Chondrocyte (in vitro differentiated cells): Measurements from ENCODE around the gene PPP6R3. TPM values are rescaled to one million over a fixed set of nuclear protein-coding genes. Genes with fewer than 3 reads are reported as not detected.
"Not testable (repeated sequence)": the region's sequence is repeated elsewhere in the genome, so short reads cannot be mapped to it uniquely, and the experiment has no call there.

Experiments used
- DNase-seq: peaks from one replicate; pipeline ENCODE4 v3.0.0; 2021; ENCODE audit warnings: mixed read lengths, low spot score
- H3K27ac Mint-ChIP-seq: one replicate; pipeline ENCODE4 v1.8.0; 2021; ENCODE audit warnings: mild to moderate bottlenecking, moderate library complexity, mixed read lengths; ENCODE audit not compliant: unreplicated experiment
- H3K27me3 Mint-ChIP-seq: 2 replicates; pipeline ENCODE4 v1.8.0; 2021; ENCODE audit warnings: low read depth, mixed read lengths
- H3K36me3 Mint-ChIP-seq: 2 replicates; pipeline ENCODE4 v1.8.0; 2021; ENCODE audit warnings: low read depth, mixed read lengths
- H3K4me1 Mint-ChIP-seq: 2 replicates; pipeline ENCODE4 v1.8.0; 2021; ENCODE audit warnings: low read depth, mild to moderate bottlenecking, mixed read lengths
- H3K4me3 Mint-ChIP-seq: one replicate; pipeline ENCODE4 v1.8.0; 2021; ENCODE audit warnings: mild to moderate bottlenecking, moderate library complexity, mixed read lengths; ENCODE audit not compliant: unreplicated experiment
- H3K9me3 Mint-ChIP-seq: 2 replicates; pipeline ENCODE4 v1.8.0; 2021; ENCODE audit warnings: low read depth, mixed read lengths
- total RNA-seq: library from RNA; stranded (reverse); gene quantifications from 3 replicates; pipeline ENCODE4 v1.2.1, GENCODE V29; 2021
- TF ChIP-seq, protein P1 (sequence below): fragments of 200-600 bp; sonication (generic); IDR thresholded peaks from 2 replicates; pipeline ENCODE4 v1.5.0; 2021; ENCODE audit warnings: antibody characterized with exemption, mild to moderate bottlenecking, moderate library complexity

PPP6R3 gene
- total RNA-seq, 1 donor from 2014 or later: 73.4 TPM

DNA sequence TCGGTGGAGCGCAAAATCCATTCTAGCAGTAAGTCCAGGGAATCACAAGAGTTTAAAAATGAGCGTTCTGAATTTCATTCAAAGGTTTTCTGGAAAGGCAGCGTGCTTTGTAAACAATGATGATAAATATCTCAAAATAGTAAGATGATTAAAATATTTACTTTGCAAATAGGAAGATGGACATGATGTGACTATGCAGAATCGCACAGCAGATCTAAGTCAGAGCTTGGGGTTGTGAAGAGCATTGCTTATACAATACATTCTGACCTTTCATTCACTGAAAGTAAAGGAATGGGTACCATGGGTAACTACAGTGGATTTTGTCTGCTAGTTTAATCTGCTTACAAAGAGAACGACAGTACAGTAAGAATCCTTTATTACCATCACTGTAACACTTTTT lies 77.5 kb downstream of the PPP6R3 start:
- Mint-ChIP-seq H3K9me3 (no peaks in the 10 kb centered on the region), H3K4me1 (peaks cover 41% of the 10 kb centered on the region), H3K27me3 (no peaks in the 10 kb centered on the region), H3K27ac (no peak overlapping the region), H3K36me3 (peaks cover 5% of the 10 kb centered on the region), H3K4me3 (no peak overlapping the region)
- TF ChIP-seq, protein P1, sequence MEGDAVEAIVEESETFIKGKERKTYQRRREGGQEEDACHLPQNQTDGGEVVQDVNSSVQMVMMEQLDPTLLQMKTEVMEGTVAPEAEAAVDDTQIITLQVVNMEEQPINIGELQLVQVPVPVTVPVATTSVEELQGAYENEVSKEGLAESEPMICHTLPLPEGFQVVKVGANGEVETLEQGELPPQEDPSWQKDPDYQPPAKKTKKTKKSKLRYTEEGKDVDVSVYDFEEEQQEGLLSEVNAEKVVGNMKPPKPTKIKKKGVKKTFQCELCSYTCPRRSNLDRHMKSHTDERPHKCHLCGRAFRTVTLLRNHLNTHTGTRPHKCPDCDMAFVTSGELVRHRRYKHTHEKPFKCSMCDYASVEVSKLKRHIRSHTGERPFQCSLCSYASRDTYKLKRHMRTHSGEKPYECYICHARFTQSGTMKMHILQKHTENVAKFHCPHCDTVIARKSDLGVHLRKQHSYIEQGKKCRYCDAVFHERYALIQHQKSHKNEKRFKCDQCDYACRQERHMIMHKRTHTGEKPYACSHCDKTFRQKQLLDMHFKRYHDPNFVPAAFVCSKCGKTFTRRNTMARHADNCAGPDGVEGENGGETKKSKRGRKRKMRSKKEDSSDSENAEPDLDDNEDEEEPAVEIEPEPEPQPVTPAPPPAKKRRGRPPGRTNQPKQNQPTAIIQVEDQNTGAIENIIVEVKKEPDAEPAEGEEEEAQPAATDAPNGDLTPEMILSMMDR: no peak
- no peak for DNase-seq

DNA sequence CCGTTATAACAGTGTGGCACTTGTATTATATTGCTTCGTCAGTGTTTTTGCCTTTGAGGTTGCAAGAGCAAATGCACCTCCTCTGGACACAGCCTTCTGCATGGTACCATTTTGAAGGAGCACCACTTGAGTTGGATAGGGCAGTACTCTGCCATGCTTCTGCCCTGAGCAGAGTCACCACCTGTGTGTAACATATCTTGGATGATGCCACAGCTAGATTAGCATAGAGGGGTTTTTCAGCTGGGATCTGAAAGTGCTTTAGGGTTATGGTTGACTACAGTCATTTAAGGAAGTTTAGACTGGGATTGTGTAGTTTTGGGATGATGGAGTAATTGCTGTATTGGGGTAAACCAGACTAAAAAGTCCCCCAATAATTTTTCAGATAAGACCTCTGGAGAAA lies 78.8 kb downstream of the PPP6R3 start:
- H3K4me1 Mint-ChIP-seq: peaks cover 46% of the 10 kb centered on the region
- H3K36me3 Mint-ChIP-seq: peaks cover 6% of the 10 kb centered on the region
- TF ChIP-seq, protein P1: no peak
- no peaks in the 10 kb centered on the region for H3K9me3 Mint-ChIP-seq
- DNase-seq: no peak
- H3K4me3 Mint-ChIP-seq: no peak overlapping the region
- no peaks in the 10 kb centered on the region for H3K27me3 Mint-ChIP-seq
- H3K27ac Mint-ChIP-seq: no peak overlapping the region

DNA sequence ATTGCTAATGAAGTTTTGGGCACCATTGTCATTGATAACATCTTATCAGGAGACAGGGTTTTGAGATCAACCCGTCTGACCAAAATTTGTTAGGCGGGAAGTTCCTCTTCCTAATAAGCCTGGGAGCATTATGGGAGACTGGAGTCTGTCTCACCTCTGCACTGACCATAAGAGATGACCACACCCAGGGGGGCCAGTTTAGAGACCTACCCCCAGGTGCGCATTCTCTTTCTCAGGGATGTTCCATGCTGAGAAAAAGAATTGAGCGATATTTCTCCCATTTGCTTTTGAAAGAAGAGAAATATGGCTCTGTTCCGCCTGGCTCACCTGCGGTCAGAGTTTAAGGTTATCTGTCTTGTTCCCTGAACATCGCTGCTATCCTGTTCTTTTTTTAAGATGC lies 80.0 kb downstream of the PPP6R3 start:
- peaks cover 41% of the 10 kb centered on the region for H3K4me1 Mint-ChIP-seq
- H3K4me3 Mint-ChIP-seq, H3K27me3 Mint-ChIP-seq, H3K36me3 Mint-ChIP-seq, H3K27ac Mint-ChIP-seq, DNase-seq, H3K9me3 Mint-ChIP-seq: not testable (repeated sequence)

DNA sequence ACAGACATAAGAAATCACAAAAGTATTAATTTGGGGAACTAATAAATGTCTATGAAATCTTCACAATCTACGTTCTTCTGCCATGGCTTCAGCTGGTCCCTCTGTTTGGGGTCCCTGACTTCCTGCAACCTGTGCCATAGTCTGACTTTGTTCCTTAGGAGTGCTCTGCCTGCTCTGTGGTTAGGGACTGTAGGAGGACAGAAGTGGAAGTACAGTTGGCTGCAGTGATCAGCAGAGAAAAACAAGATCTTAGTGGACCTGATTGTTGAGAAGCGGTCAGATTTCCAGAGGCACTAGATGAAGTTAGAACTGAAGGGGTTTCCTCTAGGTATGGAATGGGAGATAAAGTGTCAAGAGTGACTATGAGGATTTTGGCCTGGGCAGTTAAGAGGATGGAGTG lies 80.6 kb downstream of the PPP6R3 start:
- Mint-ChIP-seq H3K4me3 (no peak overlapping the region), H3K27me3 (no peaks in the 10 kb centered on the region), H3K36me3 (peaks cover 7% of the 10 kb centered on the region), H3K27ac (peak overlapping the region; percentile 0), H3K4me1 (peaks cover 37% of the 10 kb centered on the region), H3K9me3 (no peaks in the 10 kb centered on the region)
- TF ChIP-seq, protein P1: no peak
- DNase-seq: no peak

DNA sequence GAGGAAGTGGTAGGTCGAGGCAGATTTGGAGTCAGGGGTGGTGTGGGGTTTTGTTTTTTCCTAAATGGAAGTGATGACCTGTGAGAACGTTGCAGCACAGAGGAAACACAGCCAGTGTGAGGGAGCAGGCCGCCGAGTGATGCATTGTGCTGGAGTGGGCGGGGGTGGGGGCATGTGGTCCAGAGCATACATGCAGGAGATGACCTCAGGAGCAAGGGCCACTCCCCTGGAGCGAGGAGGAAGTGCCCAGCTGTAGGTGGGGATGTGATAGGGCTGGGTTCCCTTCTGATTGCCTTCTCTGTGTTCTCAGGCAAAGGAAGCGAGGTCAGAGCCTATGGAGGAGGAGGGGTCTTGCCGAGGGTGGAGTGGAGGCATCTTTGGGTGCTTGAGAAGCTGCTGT lies 81.4 kb downstream of the PPP6R3 start:
- peaks cover 11% of the 10 kb centered on the region for H3K36me3 Mint-ChIP-seq
- DNase-seq: no peak
- TF ChIP-seq, protein P1: no peak
- H3K4me1 Mint-ChIP-seq: peaks cover 37% of the 10 kb centered on the region
- no peak overlapping the region for H3K4me3 Mint-ChIP-seq
- H3K27me3 Mint-ChIP-seq: no peaks in the 10 kb centered on the region
- H3K27ac Mint-ChIP-seq: peak overlapping the region; percentile 62
- H3K9me3 Mint-ChIP-seq: no peaks in the 10 kb centered on the region

DNA sequence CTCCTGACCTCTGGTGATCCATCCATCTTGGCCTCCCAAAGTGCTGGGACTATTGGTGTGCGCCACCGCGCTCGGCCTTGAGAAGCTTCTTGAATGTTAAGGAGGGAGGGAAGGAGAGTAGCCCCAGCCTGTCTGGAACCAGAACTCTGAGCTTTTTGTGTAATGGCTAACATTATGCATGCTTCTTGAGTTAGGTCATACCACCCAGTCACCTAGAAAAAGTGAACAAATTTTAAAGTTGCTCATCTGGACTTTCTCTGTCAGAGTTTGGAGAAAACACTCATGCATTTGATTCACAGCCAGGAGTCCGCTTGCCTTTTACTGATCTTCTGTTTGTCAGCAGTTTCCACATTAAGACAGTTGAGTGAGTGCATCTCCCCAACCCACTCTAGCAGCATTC lies 82.1 kb downstream of the PPP6R3 start:
- Mint-ChIP-seq H3K27ac (peak overlapping the region; percentile 62), H3K4me3 (no peak overlapping the region), H3K27me3 (no peaks in the 10 kb centered on the region), H3K9me3 (no peaks in the 10 kb centered on the region), H3K4me1 (peaks cover 37% of the 10 kb centered on the region), H3K36me3 (peaks cover 11% of the 10 kb centered on the region)
- TF ChIP-seq, protein P1: no peak
- DNase-seq: no peak
